A673 (cell line): Measurements from ENCODE around the gene UBA6. TPM values are rescaled to one million over a fixed set of nuclear protein-coding genes. Genes with fewer than 3 reads are reported as not detected.

Experiments
- BruUV-seq: library from RNA; stranded (reverse); fragments of 400-500 nt; replicated peaks from 2 replicates; lab custom pipeline; 2021; lab: Mats Ljungman, UMichigan
- CTCF ChIA-PET: fragments of 300-600 bp; sonication (Branson Sonifier 250); formaldehyde crosslinking; loops from one replicate; lab custom pipeline; 2022; ENCODE audit warnings: antibody characterized with exemption; lab: Charles Lee
- POLR2A ChIA-PET: fragments of 300-600 bp; sonication (Branson Sonifier 250); formaldehyde crosslinking; loops from one replicate; lab custom pipeline; 2022; ENCODE audit warnings: antibody characterized with exemption; ENCODE audit not compliant: low non-redundant PET; lab: Charles Lee
- DNase-seq: peaks from one replicate; pipeline ENCODE4 v3.0.0-alpha.2; 2015; ENCODE audit warnings: low spot score
- H3K27ac ChIP-seq: fragments of 200-600 bp; sonication (generic); 2 replicates; pipeline ENCODE4 v1.5.1; 2016; ENCODE audit warnings: mixed run types, low read depth, mild to moderate bottlenecking, mixed read lengths, antibody characterized with exemption, low read length; ENCODE audit not compliant: poor library complexity, severe bottlenecking
- H3K27me3 ChIP-seq: fragments of 200-600 bp; sonication (generic); replicated peaks from 2 replicates; pipeline ENCODE4 v1.6.1; 2017; ENCODE audit warnings: mixed run types, low read depth, mild to moderate bottlenecking, mixed read lengths, antibody characterized with exemption, low read length; ENCODE audit not compliant: insufficient read depth, poor library complexity
- H3K36me3 ChIP-seq: fragments of 200-600 bp; sonication (generic); 2 replicates; pipeline ENCODE4 v1.6.1; 2016; ENCODE audit warnings: mixed run types, mild to moderate bottlenecking, mixed read lengths, antibody characterized with exemption, low read length; ENCODE audit not compliant: insufficient read depth, poor library complexity, severe bottlenecking
- H3K4me1 ChIP-seq: fragments of 200-600 bp; sonication (generic); 2 replicates; pipeline ENCODE4 v1.6.1; 2017; ENCODE audit warnings: mixed run types, mild to moderate bottlenecking, mixed read lengths, antibody characterized with exemption, low read length; ENCODE audit not compliant: insufficient read depth, poor library complexity, severe bottlenecking
- H3K4me3 ChIP-seq: fragments of 200-600 bp; sonication (generic); 2 replicates; pipeline ENCODE4 v1.5.1; 2016; ENCODE audit warnings: low read depth, mixed run types, mild to moderate bottlenecking, mixed read lengths, low read length; ENCODE audit not compliant: poor library complexity, severe bottlenecking
- H3K9me3 ChIP-seq: fragments of 200-600 bp; sonication (generic); 2 replicates; pipeline ENCODE4 v1.6.1; 2016; ENCODE audit warnings: mixed run types, low read depth, mild to moderate bottlenecking, mixed read lengths, antibody characterized with exemption, low read length; ENCODE audit not compliant: poor library complexity, severe bottlenecking
- EZH2 ChIP-seq: fragments of 200-600 bp; sonication (generic); IDR thresholded peaks from 2 replicates; pipeline ENCODE4 v1.6.1; 2017; ENCODE audit warnings: borderline replicate concordance, low read depth, mild to moderate bottlenecking, mixed read lengths, antibody characterized with exemption, low read length; ENCODE audit not compliant: poor library complexity, severe bottlenecking
- intact Hi-C: fragments of 100-400 bp; cut with micrococcal nuclease; formaldehyde crosslinking; loops from one replicate; pipeline ENCODE4 v1.10.0; 2022; ENCODE audit not compliant: unreplicated experiment
- total RNA-seq: library from RNA; stranded (reverse); gene quantifications from 2 replicates; pipeline ENCODE4 v1.2.3, GENCODE V29; 2021
- TF ChIP-seq, protein P1 (sequence below): fragments of 300-800, 200-600 bp; sonication (generic); conservative IDR thresholded peaks from 2 replicates; pipeline ENCODE4 v1.5.1; 2017; ENCODE audit warnings: low read depth, mild to moderate bottlenecking, antibody characterized with exemption, low read length, moderate library complexity, mixed read lengths

Gene UBA6
- total RNA-seq, 1 experiment from 2014 or later = 33.2 TPM

DNA sequence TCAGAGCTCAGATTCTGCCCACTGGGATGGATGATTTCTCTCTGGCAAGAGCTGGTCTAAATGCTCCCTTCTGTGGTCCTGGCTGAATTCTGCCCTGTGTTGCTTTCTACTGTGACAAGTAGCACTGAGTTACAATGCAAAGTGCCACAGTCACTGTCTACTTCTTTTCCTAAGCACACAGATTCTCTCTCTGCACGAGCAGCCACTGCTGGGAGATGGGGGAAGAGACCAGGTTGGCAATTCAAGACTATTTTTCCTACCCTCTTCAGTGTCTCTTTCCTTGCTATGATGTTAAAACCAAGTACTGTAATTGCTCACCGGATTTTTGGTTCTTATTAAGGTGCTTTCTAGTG lies 97.0 kb downstream of the UBA6 start:
- no peak for DNase-seq
- Histone ChIP-seq H3K36me3 (no peaks in the 10 kb centered on the region), H3K27ac (no peak overlapping the region), H3K27me3 (no peaks in the 10 kb centered on the region), H3K4me3 (no peak overlapping the region), H3K9me3 (no peaks in the 10 kb centered on the region), H3K4me1 (no peaks in the 10 kb centered on the region)
- intact Hi-C loops = no loop called here
- ChIA-PET POLR2A (no interaction called here), CTCF (no interaction called here)
- TF ChIP-seq, protein P1, sequence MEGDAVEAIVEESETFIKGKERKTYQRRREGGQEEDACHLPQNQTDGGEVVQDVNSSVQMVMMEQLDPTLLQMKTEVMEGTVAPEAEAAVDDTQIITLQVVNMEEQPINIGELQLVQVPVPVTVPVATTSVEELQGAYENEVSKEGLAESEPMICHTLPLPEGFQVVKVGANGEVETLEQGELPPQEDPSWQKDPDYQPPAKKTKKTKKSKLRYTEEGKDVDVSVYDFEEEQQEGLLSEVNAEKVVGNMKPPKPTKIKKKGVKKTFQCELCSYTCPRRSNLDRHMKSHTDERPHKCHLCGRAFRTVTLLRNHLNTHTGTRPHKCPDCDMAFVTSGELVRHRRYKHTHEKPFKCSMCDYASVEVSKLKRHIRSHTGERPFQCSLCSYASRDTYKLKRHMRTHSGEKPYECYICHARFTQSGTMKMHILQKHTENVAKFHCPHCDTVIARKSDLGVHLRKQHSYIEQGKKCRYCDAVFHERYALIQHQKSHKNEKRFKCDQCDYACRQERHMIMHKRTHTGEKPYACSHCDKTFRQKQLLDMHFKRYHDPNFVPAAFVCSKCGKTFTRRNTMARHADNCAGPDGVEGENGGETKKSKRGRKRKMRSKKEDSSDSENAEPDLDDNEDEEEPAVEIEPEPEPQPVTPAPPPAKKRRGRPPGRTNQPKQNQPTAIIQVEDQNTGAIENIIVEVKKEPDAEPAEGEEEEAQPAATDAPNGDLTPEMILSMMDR = no peak
- no peak for TF ChIP-seq EZH2
- no TSS peak for BruUV-seq

DNA sequence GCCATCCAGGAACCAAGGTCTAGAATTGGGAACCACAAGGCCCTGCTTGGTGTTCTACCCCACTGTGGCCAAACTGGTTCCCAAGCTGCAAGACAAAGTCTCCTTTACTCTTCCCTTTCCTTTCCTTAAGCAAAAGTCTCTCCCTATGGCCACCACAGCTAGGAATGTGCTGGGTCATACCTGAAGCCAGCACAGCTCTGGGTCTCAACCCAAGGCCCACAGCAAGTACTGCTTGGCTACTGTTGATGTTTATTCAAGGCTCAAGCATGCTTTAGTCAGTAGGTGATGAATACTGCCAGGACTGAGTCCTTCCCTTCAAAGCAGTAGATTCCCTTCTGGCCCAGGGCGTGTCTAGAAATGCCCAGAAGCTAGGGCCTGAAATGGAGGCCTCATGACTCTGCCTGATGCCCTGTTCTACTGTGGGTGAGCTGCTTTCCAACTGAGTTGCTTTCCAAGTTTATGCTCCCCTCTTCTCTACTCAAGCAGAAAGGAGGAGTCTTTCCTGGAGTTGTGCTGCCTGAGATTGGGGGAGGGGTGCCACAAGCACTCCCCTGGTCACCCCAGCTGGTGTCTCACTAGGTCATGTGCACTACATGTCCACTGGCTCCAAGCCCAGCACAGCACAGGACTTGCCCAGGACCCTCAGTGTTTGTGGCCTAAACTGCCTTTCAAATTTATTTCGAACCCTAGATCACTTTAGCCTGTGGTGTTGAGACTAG lies 97.5 kb downstream of the UBA6 start:
- ChIA-PET POLR2A (no interaction called here), CTCF (no interaction called here)
- Histone ChIP-seq H3K36me3 (no peaks in the 10 kb centered on the region), H3K4me1 (no peaks in the 10 kb centered on the region), H3K27ac (no peak overlapping the region), H3K4me3 (no peak overlapping the region), H3K9me3 (no peaks in the 10 kb centered on the region), H3K27me3 (no peaks in the 10 kb centered on the region)
- no peak for DNase-seq
- TF ChIP-seq, protein P1 = no peak
- TF ChIP-seq EZH2 = no peak
- intact Hi-C loops = no loop called here
- no TSS peak for BruUV-seq

DNA sequence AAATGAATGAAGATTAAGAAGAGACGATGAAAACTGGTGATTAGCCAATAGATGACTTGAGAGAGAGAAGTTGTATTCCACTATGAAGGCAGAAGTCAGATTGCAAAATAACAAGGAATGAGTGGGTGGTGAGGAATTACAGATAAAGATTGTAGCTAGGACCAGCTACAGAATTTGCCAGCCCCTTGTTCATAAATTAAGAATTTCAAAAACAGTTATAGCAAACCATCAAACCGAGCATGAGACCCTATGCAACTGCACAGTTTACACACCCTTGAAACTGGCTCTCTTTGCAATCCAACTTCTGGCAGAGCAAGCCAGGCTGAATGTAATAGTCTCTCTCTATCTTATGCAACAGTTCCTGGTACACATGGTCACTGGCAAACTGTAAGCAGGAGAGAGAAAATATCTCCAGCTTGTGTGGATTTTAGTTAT lies 107.2 kb downstream of the UBA6 start:
- no peak overlapping the region for H3K27ac ChIP-seq
- H3K4me3 ChIP-seq = no peak overlapping the region
- DNase-seq = no peak
- H3K4me1 ChIP-seq = no peaks in the 10 kb centered on the region
- H3K27me3 ChIP-seq = no peaks in the 10 kb centered on the region
- CTCF ChIA-PET = no interaction called here
- H3K36me3 ChIP-seq = no peaks in the 10 kb centered on the region
- intact Hi-C loops = no loop called here
- no peak for TF ChIP-seq EZH2
- TF ChIP-seq, protein P1 = no peak
- H3K9me3 ChIP-seq = no peaks in the 10 kb centered on the region
- BruUV-seq = no TSS peak
- POLR2A ChIA-PET = no interaction called here
